Measurements from ENCODE around the gene CNBD2.

The CNBD2 gene

GRCh38 chr20:36062799-36063198 is 94.4 kb downstream of the CNBD2 start:
- H3K27me3 ChIP-seq (ENCODE audit: control insufficient read depth in 3 of 3, insufficient read depth in 3 of 3, low read depth in 1 of 3, low read length in 3 of 3): peaks cover 0 to 7% (median 0%) of the 10 kb centered on the region in 3 experiments
- peaks cover 6 to 9% of the 10 kb centered on the region in 2 donors for H3K4me1 ChIP-seq (ENCODE audit: control insufficient read depth in 2 of 2, insufficient read depth in 1 of 2, low read depth in 1 of 2, low read length in 2 of 2)

GRCh38 chr20:36063916-36064657 is 95.7 kb downstream of the CNBD2 start:
- Histone ChIP-seq H4K8ac (ENCODE audit: low read depth, low read length) (peak overlapping the region; percentile 89), H3K27me3 (ENCODE audit: control insufficient read depth in 3 of 3, insufficient read depth in 3 of 3, low read depth in 1 of 3, low read length in 3 of 3) (peaks cover 0 to 7% (median 0%) of the 10 kb centered on the region in 3 experiments), H2BK15ac (ENCODE audit: low read length) (no peak overlapping the region), H3K4me1 (ENCODE audit: control insufficient read depth in 2 of 2, insufficient read depth in 1 of 2, low read depth in 1 of 2, low read length in 2 of 2) (peaks cover 6 to 9% of the 10 kb centered on the region in 2 donors), H3K36me3 (replicated peaks in 1 of 2; ENCODE audit: control insufficient read depth in 2 of 2, insufficient read depth in 2 of 2, low read length in 2 of 2) (no peaks in the 10 kb centered on the region), H3K4ac (ENCODE audit: low read length) (no peak overlapping the region), H3K18ac (ENCODE audit: low read length) (peak overlapping the region; percentile 92), H3K9ac (ENCODE audit: low read depth, low read length, poor library complexity) (peak overlapping the region; percentile 31), H2BK12ac (ENCODE audit: low read length) (no peak overlapping the region), H3K4me3 (ENCODE audit: low read length in 2 of 2) (peak overlapping the region; percentile 53 to 76), H3K23ac (ENCODE audit: low read depth, low read length, poor library complexity) (no peak overlapping the region), H3K27ac (replicated peaks; ENCODE audit: low read length) (no peak overlapping the region), H2AFZ (ENCODE audit: low read length) (peak overlapping the region; percentile 94), H3K4me2 (ENCODE audit: insufficient read depth, low read length, poor library complexity, severe bottlenecking) (peak overlapping the region; percentile 94), H2AK5ac (ENCODE audit: low read depth, low read length) (peak overlapping the region; percentile 1), H3K9me3 (replicated peaks in 1 of 2; ENCODE audit: control insufficient read depth in 2 of 2, insufficient read depth in 1 of 2, low read depth in 1 of 2, low read length in 2 of 2) (peaks cover 3 to 10% of the 10 kb centered on the region in 2 donors), H4K91ac (ENCODE audit: low read depth, low read length, poor library complexity) (no peak overlapping the region), H3K79me1 (ENCODE audit: low read depth, low read length) (no peaks in the 10 kb centered on the region), H2BK5ac (ENCODE audit: low read length) (no peak overlapping the region), H3K14ac (ENCODE audit: low read length) (no peak overlapping the region), H2BK120ac (ENCODE audit: low read depth, low read length) (peak overlapping the region; percentile 56)
- WGBS, 2 donors (ENCODE audit: extremely low coverage in 2 of 2, insufficient read length in 2 of 2, insufficient replicate concordance in 1 of 2): no CpG with 5 or more reads among the region's 26 CpGs
- no peak for DNase-seq (ENCODE audit: low spot score)

More at GRCh38 chr20:36062799-36063198, 94.4 kb downstream of the CNBD2 start:
- H3K18ac ChIP-seq (ENCODE audit: low read length): no peak overlapping the region
- no peak overlapping the region for H3K4me3 ChIP-seq (ENCODE audit: low read length in 2 of 2)
- no CpG with 5 or more reads among the region's 1 CpG for WGBS, 2 donors (ENCODE audit: extremely low coverage in 2 of 2, insufficient read length in 2 of 2, insufficient replicate concordance in 1 of 2)
- no peak overlapping the region for H2BK120ac ChIP-seq (ENCODE audit: low read depth, low read length)
- no peak overlapping the region for H3K14ac ChIP-seq (ENCODE audit: low read length)
- no peak overlapping the region for H3K4me2 ChIP-seq (ENCODE audit: insufficient read depth, low read length, poor library complexity, severe bottlenecking)
- H4K8ac ChIP-seq (ENCODE audit: low read depth, low read length): no peak overlapping the region
- H3K9me3 ChIP-seq (replicated peaks in 1 of 2; ENCODE audit: control insufficient read depth in 2 of 2, insufficient read depth in 1 of 2, low read depth in 1 of 2, low read length in 2 of 2): peaks cover 3 to 10% of the 10 kb centered on the region in 2 donors
- no peak overlapping the region for H2BK12ac ChIP-seq (ENCODE audit: low read length)
- no peak overlapping the region for H3K23ac ChIP-seq (ENCODE audit: low read depth, low read length, poor library complexity)
- no peak overlapping the region for H4K91ac ChIP-seq (ENCODE audit: low read depth, low read length, poor library complexity)
- H3K9ac ChIP-seq (ENCODE audit: low read depth, low read length, poor library complexity): no peak overlapping the region
- no peak overlapping the region for H3K27ac ChIP-seq (replicated peaks; ENCODE audit: low read length)
- no peak overlapping the region for H2AFZ ChIP-seq (ENCODE audit: low read length)
- H2AK5ac ChIP-seq (ENCODE audit: low read depth, low read length): no peak overlapping the region
- no peak overlapping the region for H2BK5ac ChIP-seq (ENCODE audit: low read length)
- no peaks in the 10 kb centered on the region for H3K79me1 ChIP-seq (ENCODE audit: low read depth, low read length)
- no peak overlapping the region for H3K4ac ChIP-seq (ENCODE audit: low read length)
- DNase-seq (ENCODE audit: low spot score): no peak
- no peak overlapping the region for H2BK15ac ChIP-seq (ENCODE audit: low read length)
- no peaks in the 10 kb centered on the region for H3K36me3 ChIP-seq (replicated peaks in 1 of 2; ENCODE audit: control insufficient read depth in 2 of 2, insufficient read depth in 2 of 2, low read length in 2 of 2)

GRCh38 chr20:36064658-36065426 is 96.5 kb downstream of the CNBD2 start:
- Histone ChIP-seq H3K27ac (replicated peaks; ENCODE audit: low read length) (no peak overlapping the region), H3K23ac (ENCODE audit: low read depth, low read length, poor library complexity) (peak overlapping the region; percentile 94), H3K4me3 (ENCODE audit: low read length in 2 of 2) (peak overlapping the region; percentile 53 to 86), H3K9me3 (replicated peaks in 1 of 2; ENCODE audit: control insufficient read depth in 2 of 2, insufficient read depth in 1 of 2, low read depth in 1 of 2, low read length in 2 of 2) (peaks cover 3 to 10% of the 10 kb centered on the region in 2 donors), H3K9ac (ENCODE audit: low read depth, low read length, poor library complexity) (peak overlapping the region; percentile 94), H3K4ac (ENCODE audit: low read length) (no peak overlapping the region), H3K79me1 (ENCODE audit: low read depth, low read length) (no peaks in the 10 kb centered on the region), H4K91ac (ENCODE audit: low read depth, low read length, poor library complexity) (no peak overlapping the region), H2AK5ac (ENCODE audit: low read depth, low read length) (peak overlapping the region; percentile 65), H3K4me2 (ENCODE audit: insufficient read depth, low read length, poor library complexity, severe bottlenecking) (peak overlapping the region; percentile 94), H2AFZ (ENCODE audit: low read length) (peak overlapping the region; percentile 94), H2BK120ac (ENCODE audit: low read depth, low read length) (peak overlapping the region; percentile 56), H2BK12ac (ENCODE audit: low read length) (no peak overlapping the region), H3K4me1 (ENCODE audit: control insufficient read depth in 2 of 2, insufficient read depth in 1 of 2, low read depth in 1 of 2, low read length in 2 of 2) (peaks cover 8 to 9% of the 10 kb centered on the region in 2 donors), H3K18ac (ENCODE audit: low read length) (peak overlapping the region; percentile 92), H2BK15ac (ENCODE audit: low read length) (peak overlapping the region; percentile 71), H3K27me3 (ENCODE audit: control insufficient read depth in 3 of 3, insufficient read depth in 3 of 3, low read depth in 1 of 3, low read length in 3 of 3) (peaks cover 0 to 7% (median 0%) of the 10 kb centered on the region in 3 experiments), H2BK5ac (ENCODE audit: low read length) (peak overlapping the region; percentile 79), H4K8ac (ENCODE audit: low read depth, low read length) (no peak overlapping the region), H3K14ac (ENCODE audit: low read length) (peak overlapping the region; percentile 92), H3K36me3 (replicated peaks in 1 of 2; ENCODE audit: control insufficient read depth in 2 of 2, insufficient read depth in 2 of 2, low read length in 2 of 2) (no peaks in the 10 kb centered on the region)
- peak; percentile 91 for DNase-seq (ENCODE audit: low spot score)
- WGBS, 2 donors (ENCODE audit: extremely low coverage in 2 of 2, insufficient read length in 2 of 2, insufficient replicate concordance in 1 of 2): no CpG with 5 or more reads among the region's 61 CpGs

Measured in neuronal stem cell (in vitro differentiated cells).